Measurements from ENCODE around the gene TPSB2. TPM values are rescaled to one million over a fixed set of nuclear protein-coding genes. Genes with fewer than 3 reads are reported as not detected.
"Not testable (repeated sequence)": the region's sequence is repeated elsewhere in the genome, so short reads cannot be mapped to it uniquely, and the experiment has no call there.

Gene TPSB2
- total RNA-seq, 1 donor from 2014 or later, result 3.6 TPM

- Histone ChIP-seq H3K4me3 (no peak overlapping the region), H3K9me3 (replicated peaks) (no peaks in the 10 kb centered on the region), H3K4me1 (no peaks in the 10 kb centered on the region), H3K27ac (replicated peaks) (no peak overlapping the region), H3K27me3 (ENCODE audit: low read depth) (peaks cover 76% of the 10 kb centered on the region), H3K36me3 (no peaks in the 10 kb centered on the region)
- DNase-seq, result no peak
- no peak for TF ChIP-seq CTCF (IDR thresholded peaks at IDR 0.05; ENCODE audit: borderline replicate concordance)
- intact Hi-C loops (cut with micrococcal nuclease), result no loop called here
Observed at GRCh38 chr16:1258906-1259759, 29.1 kb upstream of the TPSB2 start.

- peaks cover 68% of the 10 kb centered on the region for H3K27me3 ChIP-seq (ENCODE audit: low read depth)
- intact Hi-C loops (cut with micrococcal nuclease), result no loop called here
- H3K36me3 ChIP-seq, result no peaks in the 10 kb centered on the region
- no peak overlapping the region for H3K4me3 ChIP-seq
- no peak overlapping the region for H3K27ac ChIP-seq (replicated peaks)
- no peaks in the 10 kb centered on the region for H3K9me3 ChIP-seq (replicated peaks)
- TF ChIP-seq CTCF (IDR thresholded peaks at IDR 0.05; ENCODE audit: borderline replicate concordance), result no peak
- DNase-seq, result no peak
- no peaks in the 10 kb centered on the region for H3K4me1 ChIP-seq
Observed at GRCh38 chr16:1258225-1258600, 28.2 kb upstream of the TPSB2 start.

GRCh38 chr16:1257561-1258224 lies 27.7 kb upstream of the TPSB2 start:
- H3K27me3 ChIP-seq (ENCODE audit: low read depth), result peaks cover 63% of the 10 kb centered on the region

GRCh38 chr16:1256874-1257322 lies 26.9 kb upstream of the TPSB2 start:
- no peak for DNase-seq
- peaks cover 55% of the 10 kb centered on the region for H3K27me3 ChIP-seq (ENCODE audit: low read depth)

More at GRCh38 chr16:1257561-1258224, 27.7 kb upstream of the TPSB2 start:
- DNase-seq, result no peak
- H3K36me3 ChIP-seq, result no peaks in the 10 kb centered on the region
- H3K27ac ChIP-seq (replicated peaks), result no peak overlapping the region
- TF ChIP-seq CTCF (IDR thresholded peaks at IDR 0.05; ENCODE audit: borderline replicate concordance), result no peak
- H3K4me1 ChIP-seq, result no peaks in the 10 kb centered on the region
- H3K9me3 ChIP-seq (replicated peaks), result no peaks in the 10 kb centered on the region
- no peak overlapping the region for H3K4me3 ChIP-seq
- intact Hi-C loops (cut with micrococcal nuclease), result no loop called here

GRCh38 chr16:1256296-1256873 lies 26.4 kb upstream of the TPSB2 start:
- H3K36me3 ChIP-seq; H3K27ac ChIP-seq (replicated peaks); DNase-seq; H3K4me3 ChIP-seq; intact Hi-C loops (cut with micrococcal nuclease); H3K4me1 ChIP-seq; H3K9me3 ChIP-seq (replicated peaks): not testable (repeated sequence)
- H3K27me3 ChIP-seq (ENCODE audit: low read depth), result peaks cover 50% of the 10 kb centered on the region

More at GRCh38 chr16:1256874-1257322, 26.9 kb upstream of the TPSB2 start:
- H3K4me3 ChIP-seq, result no peak overlapping the region
- H3K27ac ChIP-seq (replicated peaks), result no peak overlapping the region
- no peak for TF ChIP-seq CTCF (IDR thresholded peaks at IDR 0.05; ENCODE audit: borderline replicate concordance)
- no peaks in the 10 kb centered on the region for H3K9me3 ChIP-seq (replicated peaks)
- no peaks in the 10 kb centered on the region for H3K4me1 ChIP-seq
- no peaks in the 10 kb centered on the region for H3K36me3 ChIP-seq
- intact Hi-C loops (cut with micrococcal nuclease), result no loop called here

- H3K4me1 ChIP-seq; intact Hi-C loops (cut with micrococcal nuclease); H3K36me3 ChIP-seq; H3K4me3 ChIP-seq; H3K27ac ChIP-seq (replicated peaks); DNase-seq; H3K9me3 ChIP-seq (replicated peaks): not testable (repeated sequence)
- H3K27me3 ChIP-seq (ENCODE audit: low read depth), result peaks cover 42% of the 10 kb centered on the region
Observed at GRCh38 chr16:1255276-1256122, 25.5 kb upstream of the TPSB2 start, which contains the start of gene TPSD1. Gene TPSD1, plus strand, starts transcription at chr16:1256069. Its CDS starts 212 bp downstream, at chr16:1256281.

- not testable (repeated sequence) for H3K9me3 ChIP-seq (replicated peaks)
Observed at GRCh38 chr16:1254821-1255220, 24.8 kb upstream of the TPSB2 start.

GRCh38 chr16:1253701-1254364 lies 23.8 kb upstream of the TPSB2 start:
- H3K27ac ChIP-seq (replicated peaks); intact Hi-C loops (cut with micrococcal nuclease); H3K4me1 ChIP-seq; DNase-seq; H3K36me3 ChIP-seq; H3K4me3 ChIP-seq; H3K9me3 ChIP-seq (replicated peaks): not testable (repeated sequence)
- peaks cover 25% of the 10 kb centered on the region for H3K27me3 ChIP-seq (ENCODE audit: low read depth)

More at GRCh38 chr16:1254821-1255220, 24.8 kb upstream of the TPSB2 start:
- intact Hi-C loops (cut with micrococcal nuclease); H3K4me1 ChIP-seq; DNase-seq; H3K27ac ChIP-seq (replicated peaks); H3K4me3 ChIP-seq; H3K36me3 ChIP-seq: not testable (repeated sequence)
- peaks cover 35% of the 10 kb centered on the region for H3K27me3 ChIP-seq (ENCODE audit: low read depth)
